Skin of body (tissue), 2 donors: Measurements from ENCODE around the gene C1orf56. TPM values are rescaled to one million over a fixed set of nuclear protein-coding genes. Genes with fewer than 3 reads are reported as not detected.

ENCODE experiments used
- DNase-seq: peaks from one replicate; lab custom pipeline; 2025; lab: John Stamatoyannopoulos, UW
- total RNA-seq: library from RNA; depleted of rRNA; stranded (reverse); fragments of >200 nt; gene quantifications from one replicate; pipeline ENCODE4 v1.2.3, GENCODE V29; 2014

C1orf56 gene
- total RNA-seq, 1 donor from 2014 or later, result 1.8 TPM

DNA sequence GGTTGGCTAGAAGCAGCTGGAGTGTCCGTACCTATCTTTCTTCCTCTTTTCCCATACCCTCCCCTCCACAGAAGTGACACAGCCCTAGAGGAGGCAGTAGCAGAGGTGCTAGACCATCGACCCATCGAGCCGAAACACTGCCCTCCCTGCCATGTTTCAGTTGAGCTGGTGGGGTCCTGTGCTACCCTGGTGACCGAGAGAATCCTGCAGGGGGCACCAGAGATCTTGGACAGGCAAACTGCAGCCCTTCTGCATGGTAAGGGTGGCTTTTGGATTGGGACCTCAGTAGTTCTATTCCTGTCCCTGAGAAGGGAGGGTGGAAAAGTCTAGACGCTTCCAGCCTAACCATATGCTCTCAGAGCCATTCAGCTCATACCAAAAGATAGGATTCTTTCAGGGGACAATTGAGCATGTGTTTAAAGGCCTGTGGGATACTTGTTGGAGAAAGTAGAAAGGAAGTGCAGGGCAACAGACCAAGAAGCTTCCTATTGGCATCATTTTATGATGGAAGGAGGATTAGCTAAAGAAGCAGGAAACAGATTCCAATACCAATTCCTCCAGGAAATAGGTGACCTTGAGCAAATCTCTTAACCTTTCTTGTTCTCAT, 22.9 kb upstream of the C1orf56 start:
- no peak for DNase-seq

DNA sequence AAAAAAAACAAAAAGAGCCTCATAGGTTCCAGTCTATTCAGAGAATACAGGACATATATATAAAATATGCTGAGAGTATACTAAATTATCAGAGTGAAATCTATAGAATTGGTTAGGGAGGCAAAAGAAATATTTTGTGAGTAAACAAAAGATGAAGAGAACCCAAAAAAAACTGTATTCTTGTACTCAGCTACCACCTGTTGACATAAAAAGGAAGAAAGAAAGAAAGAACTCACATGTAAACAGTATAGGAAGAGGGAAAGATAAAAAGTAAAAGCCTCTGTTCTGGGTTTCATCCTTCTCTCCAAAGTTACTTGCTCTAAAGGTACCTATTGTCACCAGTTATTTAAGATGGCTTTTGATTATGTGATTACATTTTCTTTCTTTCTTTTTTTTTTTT, 21.1 kb upstream of the C1orf56 start:
- no peak for DNase-seq

DNA sequence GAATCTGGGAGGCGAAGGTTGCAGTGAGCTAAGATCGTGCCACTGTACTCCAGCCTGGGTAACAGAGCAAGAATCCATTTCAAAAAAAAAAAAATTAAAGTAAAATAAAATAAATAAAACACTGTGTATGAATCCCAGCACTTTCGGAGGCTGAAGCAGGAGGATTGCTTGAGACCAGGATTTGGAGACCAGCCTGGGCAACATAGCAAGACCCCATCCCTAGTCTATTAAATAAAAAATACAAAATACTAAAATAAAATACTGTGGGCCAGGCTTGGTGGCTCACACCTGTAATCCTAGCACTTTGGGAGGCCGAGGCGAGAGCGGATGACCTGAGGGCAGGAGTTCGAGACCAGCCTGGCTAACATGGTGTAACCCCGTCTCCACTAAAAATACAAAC, 15.4 kb upstream of the C1orf56 start:
- DNase-seq, result no peak

DNA sequence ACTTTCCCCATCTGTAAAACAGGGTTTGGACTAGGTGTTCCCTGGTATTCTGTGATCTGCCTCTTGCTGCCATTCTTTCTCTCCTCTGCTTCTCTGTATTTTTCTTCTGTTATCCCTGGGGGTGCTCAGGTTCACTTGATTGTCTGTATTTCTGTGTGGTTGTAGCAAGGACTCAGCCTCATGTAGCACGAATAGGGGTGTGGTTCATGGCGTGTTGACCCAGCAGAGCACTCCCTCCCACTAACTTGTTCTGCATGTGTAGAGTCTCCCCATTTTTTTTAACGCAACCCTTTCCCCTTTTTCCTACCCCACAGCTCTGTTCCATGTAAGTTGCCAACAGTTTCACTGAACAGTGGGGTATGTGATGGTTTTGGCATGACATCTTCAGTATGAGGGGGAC, 12.4 kb upstream of the C1orf56 start:
- no peak for DNase-seq

DNA sequence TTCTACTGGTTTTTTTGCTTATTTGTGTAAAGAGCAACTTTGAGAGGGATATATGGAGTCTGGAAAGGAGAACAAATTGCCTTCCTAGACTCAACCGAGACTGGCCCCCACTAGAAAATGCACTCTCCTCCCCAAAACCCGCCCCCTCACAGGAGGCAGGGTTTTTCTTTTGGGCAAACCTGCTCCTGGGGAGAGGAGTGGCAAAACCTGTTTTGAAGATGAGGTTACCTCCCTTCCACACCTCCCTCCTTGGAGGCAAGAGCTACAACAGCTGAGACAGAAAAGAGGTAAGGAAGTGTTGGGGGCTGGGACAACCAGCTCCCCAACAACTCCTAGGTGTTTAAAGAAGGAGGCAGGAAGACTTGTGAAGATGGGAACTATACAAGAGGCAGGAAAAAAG, 11.2 kb upstream of the C1orf56 start, which contains the start of gene BNIPL:
Gene BNIPL (plus strand): TSS at position 231 of the 400 bp plus-strand sequence. CDS start 140 bp downstream, at position 371.
- DNase-seq, result no peak

DNA sequence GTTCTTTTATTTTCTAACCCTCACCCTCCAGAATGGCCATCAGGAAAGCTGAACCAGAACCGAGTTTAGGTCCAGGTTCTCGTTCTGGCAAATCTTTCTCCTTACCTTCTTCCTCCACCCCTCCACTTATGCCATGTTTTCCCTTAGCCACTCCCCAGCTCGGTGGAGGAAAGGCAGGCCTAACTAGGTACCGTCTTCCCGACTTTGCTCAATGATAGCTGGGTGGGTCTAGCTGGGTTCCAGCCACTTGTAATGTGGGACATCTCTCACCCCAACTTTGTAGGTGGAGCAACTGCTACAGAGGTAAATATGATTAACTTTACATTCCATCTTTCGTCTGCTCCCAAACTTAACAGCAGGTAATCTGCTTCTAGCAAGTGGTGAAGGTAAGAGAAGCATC, 10.5 kb upstream of the C1orf56 start:
- DNase-seq, result no peak

DNA sequence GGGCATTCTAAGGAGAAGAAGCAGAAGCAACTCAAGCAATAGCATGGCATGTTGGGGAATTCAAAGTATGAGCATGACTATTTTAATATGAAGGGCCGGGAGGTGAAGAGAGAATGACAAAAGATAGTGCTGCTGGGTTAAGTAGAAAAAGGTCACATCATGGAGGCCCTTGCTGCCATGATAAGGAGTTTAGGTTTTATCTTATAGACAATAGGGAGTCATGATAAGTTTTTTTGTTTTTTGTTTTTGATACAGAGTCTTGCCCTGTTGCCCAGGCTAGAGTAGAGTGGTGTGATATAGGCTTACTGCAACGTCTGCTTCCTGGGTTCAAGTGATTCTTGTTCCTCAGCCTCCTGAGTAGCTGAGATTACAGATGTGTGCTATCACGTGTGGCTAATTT, 8.0 kb upstream of the C1orf56 start:
- no peak for DNase-seq

DNA sequence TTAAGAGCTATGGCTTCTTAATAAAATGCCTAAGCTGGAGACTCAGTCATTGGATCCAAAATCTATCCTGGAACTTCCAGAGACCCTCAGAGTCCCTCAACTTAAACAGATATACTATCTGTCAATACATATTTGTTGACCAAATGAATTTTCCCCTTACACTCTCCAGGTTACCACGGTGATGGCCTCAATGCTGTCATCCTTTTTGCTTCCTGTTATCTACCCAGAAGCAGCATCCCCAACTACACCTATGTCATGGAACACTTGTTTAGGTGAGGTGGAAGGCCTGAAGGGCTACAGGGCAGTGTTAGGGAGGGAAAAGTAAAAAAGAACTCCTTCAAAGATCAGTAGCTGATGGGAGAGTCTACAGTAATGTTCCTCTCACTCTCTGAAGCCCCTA, 4.4 kb upstream of the C1orf56 start:
- no peak for DNase-seq

DNA sequence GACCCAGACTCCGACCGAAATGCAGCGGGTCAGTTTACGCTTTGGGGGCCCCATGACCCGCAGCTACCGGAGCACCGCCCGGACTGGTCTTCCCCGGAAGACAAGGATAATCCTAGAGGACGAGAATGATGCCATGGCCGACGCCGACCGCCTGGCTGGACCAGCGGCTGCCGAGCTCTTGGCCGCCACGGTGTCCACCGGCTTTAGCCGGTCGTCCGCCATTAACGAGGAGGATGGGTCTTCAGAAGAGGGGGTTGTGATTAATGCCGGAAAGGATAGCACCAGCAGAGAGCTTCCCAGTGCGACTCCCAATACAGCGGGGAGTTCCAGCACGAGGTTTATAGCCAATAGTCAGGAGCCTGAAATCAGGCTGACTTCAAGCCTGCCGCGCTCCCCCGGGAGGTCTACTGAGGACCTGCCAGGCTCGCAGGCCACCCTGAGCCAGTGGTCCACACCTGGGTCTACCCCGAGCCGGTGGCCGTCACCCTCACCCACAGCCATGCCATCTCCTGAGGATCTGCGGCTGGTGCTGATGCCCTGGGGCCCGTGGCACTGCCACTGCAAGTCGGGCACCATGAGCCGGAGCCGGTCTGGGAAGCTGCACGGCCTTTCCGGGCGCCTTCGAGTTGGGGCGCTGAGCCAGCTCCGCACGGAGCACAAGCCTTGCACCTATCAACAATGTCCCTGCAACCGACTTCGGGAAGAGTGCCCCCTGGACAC, 534 bp downstream of the C1orf56 start:
- DNase-seq, result peak; percentile 27

DNA sequence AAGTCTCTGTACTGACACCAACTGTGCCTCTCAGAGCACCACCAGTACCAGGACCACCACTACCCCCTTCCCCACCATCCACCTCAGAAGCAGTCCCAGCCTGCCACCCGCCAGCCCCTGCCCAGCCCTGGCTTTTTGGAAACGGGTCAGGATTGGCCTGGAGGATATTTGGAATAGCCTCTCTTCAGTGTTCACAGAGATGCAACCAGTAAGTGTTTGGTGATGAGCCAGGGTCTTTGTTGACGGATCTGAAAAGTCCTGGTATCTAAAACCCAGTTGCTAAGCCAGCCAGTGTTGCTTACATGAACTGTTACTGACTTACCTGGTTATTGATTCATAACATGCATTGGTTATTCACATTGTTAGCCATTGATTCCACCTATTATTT, 1.1 kb downstream of the C1orf56 start:
- no peak for DNase-seq

DNA sequence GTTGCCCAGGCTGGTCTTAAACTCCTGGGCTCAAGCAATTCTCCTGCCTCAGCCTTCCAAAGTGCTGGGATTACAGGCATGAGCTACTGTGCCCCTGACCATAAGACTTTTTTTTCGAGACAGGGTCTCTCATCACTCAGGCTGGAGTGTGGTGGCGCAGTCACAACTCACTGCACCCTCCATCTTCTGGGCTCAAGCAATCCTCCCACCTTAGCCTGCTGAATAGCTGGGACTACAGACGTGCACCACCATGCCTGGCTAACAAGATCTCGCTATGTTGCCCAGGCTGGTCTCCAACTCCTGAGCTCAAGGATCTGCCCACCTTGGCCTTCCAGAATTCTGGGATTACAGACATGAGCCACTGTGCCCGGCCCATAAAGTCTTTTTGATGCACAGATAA, 1.9 kb downstream of the C1orf56 start:
- no peak for DNase-seq

DNA sequence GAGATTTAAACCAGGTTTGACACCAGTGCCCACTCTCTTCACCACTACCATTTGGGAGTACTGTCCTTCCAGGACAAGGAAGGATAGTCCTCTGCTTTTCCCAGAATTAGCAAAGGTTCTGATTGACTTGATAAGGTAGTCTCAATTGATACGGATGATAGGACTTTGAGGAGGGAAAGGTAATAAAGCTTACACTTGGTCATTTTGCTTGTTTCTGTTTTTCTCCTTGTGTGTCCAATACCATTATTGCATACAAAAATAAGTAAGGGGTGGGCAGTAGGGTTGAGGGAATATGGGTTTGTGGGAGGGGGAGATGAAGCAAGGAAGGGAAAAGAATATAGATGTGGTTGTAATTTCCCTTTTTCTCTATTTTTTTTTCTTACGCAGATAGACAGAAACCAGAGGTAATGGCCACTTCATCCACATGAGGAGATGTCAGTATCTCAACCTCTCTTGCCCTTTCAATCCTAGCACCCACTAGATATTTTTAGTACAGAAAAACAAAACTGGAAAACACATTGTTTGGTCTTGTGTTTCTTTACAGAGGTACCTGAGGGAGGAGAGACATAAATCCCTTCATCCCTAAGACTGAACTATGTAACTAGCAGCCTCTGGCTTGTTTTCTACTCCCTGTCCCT, 2.6 kb downstream of the C1orf56 start:
- no peak for DNase-seq

DNA sequence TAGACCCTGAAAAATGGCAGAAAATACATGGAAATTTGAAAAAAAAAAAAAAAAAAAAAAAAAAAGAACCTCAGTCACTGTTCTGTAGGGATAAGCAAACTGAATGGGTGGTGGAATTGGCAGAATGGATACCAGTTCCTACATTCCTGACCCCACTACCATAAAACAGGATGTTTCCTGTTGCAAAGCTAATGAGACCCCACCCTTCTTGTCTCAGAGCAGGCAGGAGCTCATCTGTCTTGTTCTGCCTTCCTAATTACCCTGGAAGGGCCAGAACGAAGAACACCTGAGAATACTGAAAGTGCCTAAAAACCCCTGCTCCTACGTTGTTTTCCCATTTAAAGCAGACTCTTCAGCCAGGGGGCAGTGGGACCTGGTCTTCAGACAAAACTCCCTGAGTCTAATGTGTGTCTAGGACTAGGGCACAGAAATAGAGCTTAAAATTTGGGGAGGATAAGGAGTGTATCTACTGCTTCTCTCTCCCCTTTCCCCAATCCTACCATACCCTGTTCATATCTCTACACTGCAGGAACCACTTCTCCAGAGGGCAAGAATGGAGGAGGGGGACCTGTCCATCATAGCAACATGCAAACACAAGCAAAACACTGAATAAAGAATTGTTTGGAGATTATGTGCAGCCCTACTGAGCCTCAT, 3.9 kb downstream of the C1orf56 start:
- no peak for DNase-seq

DNA sequence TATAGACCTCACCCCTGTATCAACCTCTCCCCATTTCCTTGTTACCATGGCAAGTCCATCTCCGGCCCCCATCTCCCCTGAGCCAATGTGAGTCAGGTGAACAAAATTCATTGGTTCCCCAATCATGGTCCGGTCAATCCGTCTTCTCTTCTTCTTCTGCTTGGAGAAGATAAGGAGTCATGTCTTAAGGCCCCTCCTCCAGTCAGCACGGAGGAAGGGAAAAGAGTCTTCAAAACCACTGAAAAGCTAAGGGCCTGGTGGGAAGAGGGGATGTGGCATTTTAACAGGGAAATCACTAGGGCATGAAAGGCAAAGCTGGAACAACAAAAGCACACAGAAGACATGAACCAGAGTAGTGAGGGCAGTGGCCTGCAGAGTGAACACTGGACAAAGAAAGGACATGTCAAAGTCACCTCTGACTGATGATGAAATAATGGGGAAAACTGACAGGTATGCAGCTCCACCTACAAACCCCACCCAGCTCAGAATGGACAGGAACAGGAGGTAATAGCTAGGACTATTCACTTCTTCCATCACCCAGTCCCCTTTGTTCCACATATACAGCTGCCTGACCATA, 7.5 kb downstream of the C1orf56 start:
- DNase-seq, result no peak

DNA sequence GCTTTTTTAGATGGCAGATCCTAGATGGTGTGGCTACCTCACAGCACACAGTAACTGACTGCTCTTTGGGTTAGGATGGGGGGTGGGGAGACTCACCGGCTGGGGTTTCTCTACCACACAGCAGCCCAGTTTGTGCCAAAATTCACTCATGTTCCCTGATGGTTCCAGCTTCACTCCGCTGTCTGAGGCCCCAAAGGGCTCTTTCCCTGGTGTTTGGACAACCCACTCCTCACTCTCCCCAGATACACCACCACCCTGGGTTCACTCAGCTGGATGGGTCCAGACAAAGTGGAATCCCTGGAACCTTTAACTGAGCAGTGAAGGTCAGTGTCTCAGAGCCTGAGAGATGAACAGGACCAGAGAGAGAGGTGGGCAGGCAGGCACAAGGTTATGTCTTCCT, 8.0 kb downstream of the C1orf56 start:
- no peak for DNase-seq

DNA sequence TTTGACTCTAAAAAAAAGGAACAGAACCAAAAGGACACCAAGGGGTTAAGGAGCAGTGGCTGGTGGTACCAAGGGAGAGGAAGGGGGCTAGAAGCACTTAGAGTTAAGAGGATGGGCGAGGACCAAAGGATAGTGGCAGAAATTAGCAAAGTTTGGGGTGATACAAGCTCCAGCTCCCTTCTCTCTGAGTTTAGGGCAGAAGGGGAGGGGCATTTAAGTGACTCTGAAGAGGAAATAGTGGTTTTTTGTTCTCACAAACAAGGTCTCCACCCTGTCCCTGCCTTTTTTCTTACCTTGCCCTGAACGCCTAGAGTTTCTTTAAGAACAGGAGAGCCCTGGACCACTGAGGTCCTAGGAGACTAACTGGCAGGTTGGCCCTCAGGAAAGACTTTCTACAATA, 8.6 kb downstream of the C1orf56 start:
- no peak for DNase-seq

DNA sequence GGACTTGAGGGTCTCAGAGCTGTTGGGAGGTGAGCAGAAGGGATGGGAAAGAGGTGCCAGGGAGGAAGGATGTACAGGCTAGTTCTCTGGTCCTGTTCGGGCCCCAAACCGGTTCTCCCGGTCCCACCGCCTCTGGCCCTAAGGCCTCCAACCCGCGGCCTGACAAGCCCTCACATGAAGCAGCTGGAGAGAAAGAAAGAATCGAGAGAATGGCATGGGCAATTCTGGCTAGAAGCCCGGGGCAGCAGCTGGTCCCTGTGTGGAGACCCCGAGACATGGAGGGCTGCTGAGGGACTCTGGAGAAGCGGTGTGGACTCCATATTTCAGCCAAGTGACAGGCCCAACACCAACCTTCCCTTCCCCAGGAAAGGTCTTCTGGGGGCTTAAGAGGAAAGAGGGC, 11.1 kb downstream of the C1orf56 start:
- peak; percentile 26 for DNase-seq

DNA sequence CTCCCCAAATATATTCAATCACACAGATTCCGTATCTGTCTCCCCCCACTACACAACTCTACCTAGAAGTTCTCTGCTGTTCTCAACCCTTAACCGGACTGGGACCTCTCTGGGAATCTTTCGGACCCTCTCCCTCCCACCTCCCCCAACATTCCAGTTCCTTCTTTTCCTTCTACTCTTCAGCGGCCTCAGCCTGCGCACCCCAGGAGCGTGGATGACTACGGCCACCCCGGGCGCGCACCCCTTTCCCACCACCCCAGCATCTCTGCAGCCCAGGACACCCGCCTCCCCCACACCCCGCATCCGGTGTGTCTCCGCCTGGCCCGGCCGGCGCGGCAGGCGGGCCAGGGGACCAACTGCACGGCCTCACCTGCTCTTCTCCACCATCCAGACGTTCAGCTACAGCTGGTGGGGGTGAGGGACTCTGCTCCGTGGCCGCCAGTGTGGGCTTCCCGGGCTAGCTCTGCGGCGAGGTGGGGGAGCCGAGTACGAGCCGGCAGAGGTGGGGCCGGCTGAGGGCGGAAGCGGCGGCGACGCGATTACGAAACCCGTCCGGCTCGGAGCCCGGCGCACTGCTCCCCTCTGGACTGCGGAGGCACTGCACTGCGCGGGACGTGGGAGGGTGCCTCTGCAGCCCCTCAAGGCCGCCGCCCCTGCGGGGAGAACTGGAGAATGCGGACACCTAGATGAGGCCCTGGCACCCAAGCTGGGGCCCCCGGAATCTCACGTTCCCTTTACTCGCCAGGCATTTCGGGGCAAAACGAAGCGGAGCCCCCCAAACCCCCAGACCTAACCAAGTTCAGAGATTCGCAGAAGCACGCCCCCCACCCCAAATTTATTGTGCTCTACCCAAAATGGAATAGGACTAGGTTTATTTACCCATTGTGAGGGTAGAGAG, 11.8 kb downstream of the C1orf56 start, which contains the start of gene CDC42SE1:
Gene CDC42SE1 (minus strand): TSS at position 514 of the 898 bp plus-strand sequence. CDS start 3,892 bp downstream, outside the sequence.
- DNase-seq, result peak; percentile 79

DNA sequence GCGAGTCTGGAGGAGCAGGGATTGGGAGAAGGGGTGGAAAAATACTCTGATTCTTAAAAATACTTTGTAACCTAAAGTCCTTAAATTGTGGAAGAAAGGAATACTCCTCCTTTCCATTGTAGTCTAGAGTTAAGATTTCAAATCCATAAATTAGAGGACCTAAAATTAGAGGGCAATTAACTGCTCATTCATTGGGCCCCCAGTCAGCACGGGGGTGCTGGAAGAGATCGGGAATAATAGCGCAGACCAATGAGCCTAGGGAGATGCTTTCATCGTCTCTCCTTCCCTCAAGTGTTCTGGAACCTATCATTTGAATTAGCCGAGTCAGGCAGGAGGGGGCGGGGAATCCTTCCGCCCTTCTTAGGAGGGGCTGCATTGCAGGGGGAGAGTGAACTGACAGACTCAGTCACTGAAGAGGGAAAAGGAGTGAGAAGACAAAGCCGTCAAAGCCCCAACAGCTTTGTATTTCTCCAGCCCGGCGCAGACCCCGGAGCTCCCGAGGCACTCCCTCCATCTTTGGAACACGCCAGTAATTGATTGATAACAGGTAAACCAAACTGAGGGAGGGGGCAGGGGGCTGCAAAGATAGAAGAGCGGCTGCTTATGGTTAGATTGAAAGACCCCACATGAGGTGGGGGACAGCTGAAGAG, 12.6 kb downstream of the C1orf56 start, which contains the start of gene MLLT11:
Gene MLLT11 (plus strand): TSS at position 391 of the 650 bp plus-strand sequence. CDS start 6,828 bp downstream, outside the sequence.
- peak; percentile 91 for DNase-seq
